Fibroblast of the aortic adventitia (primary cell): ENCODE results near the gene PGM5. TPM values are rescaled to one million over a fixed set of nuclear protein-coding genes. Genes with fewer than 3 reads are reported as not detected.
"Not testable (repeated sequence)": the region's sequence is repeated elsewhere in the genome, so short reads cannot be mapped to it uniquely, and the experiment has no call there.

Source experiments
- DNase-seq: peaks from one replicate; pipeline ENCODE4 v3.0.0-alpha.2; 2010; ENCODE audit warnings: low read depth
- H3K4me3 ChIP-seq: 2 replicates; pipeline ENCODE4 v1.5.1; 2011; ENCODE audit warnings: low read depth, mild to moderate bottlenecking, control low read depth, low read length, moderate library complexity
- total RNA-seq: library from RNA; depleted of rRNA; stranded (reverse); fragments of >200 nt; gene quantifications from 2 replicates; pipeline ENCODE4 v1.2.3, GENCODE V29; 2012; ENCODE audit warnings: low replicate concordance

Gene PGM5
- 8.0 and 13.5 TPM in 2 replicates for total RNA-seq

- peak within 1 kb of the TSS; percentile 58 for H3K4me3 ChIP-seq
- DNase-seq: peak; percentile 4
Measured at GRCh38 chr9:68356380-68357118, at the start of gene PGM5. TSS of gene PGM5 (plus strand) at chr9:68356611. CDS start at chr9:68357128, 517 bp downstream.

DNA sequence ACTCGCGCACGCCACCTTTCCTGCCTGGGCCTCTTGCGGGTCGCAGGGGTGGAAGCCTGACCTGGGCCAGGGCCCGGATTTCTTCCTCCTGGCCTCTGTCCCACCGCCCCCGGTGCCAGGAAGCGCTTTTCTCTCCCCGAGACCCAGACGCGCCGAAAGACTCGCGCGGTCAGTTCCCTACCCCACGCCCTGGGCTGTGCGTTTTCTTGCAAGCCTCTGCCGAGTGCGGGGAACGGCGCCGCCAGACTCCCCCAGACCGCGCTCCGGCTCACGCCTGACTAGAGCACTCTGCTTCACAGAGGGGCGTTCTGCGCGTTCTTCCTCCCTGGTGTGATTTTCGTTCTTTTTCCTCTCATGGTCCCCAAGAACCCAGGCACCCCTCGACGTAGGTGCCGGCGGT lies 49.3 kb upstream of the PGM5 start:
- not testable (repeated sequence) for H3K4me3 ChIP-seq, DNase-seq

- not testable (repeated sequence) for H3K4me3 ChIP-seq, DNase-seq
Measured at GRCh38 chr9:68307654-68308053, 48.8 kb upstream of the PGM5 start.

- H3K4me3 ChIP-seq, DNase-seq: not testable (repeated sequence)
Measured at GRCh38 chr9:68311208-68311607, 45.2 kb upstream of the PGM5 start.

- not testable (repeated sequence) for DNase-seq, H3K4me3 ChIP-seq
Measured at GRCh38 chr9:68318209-68318608, 38.2 kb upstream of the PGM5 start.

DNA sequence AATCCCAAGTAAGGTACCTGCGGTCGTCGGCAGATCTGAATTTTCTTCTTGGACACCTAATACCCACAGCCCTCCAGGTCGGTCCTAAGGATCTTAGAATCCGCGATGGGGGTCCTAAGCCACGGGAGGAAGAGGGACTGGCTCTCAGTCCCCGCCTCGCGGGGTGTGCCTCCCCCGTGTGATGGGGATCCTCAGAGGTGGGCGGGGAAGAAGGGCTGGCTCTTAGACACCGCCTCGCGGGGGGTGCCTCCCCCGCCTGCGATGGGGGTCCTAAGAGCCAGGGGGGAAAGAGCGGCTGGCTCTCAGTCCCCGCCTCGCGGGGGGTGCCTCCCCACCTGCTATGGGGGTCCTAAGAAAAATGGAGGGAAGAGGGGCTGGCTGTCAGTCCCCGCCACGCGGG lies 32.7 kb upstream of the PGM5 start:
- not testable (repeated sequence) for DNase-seq, H3K4me3 ChIP-seq

DNA sequence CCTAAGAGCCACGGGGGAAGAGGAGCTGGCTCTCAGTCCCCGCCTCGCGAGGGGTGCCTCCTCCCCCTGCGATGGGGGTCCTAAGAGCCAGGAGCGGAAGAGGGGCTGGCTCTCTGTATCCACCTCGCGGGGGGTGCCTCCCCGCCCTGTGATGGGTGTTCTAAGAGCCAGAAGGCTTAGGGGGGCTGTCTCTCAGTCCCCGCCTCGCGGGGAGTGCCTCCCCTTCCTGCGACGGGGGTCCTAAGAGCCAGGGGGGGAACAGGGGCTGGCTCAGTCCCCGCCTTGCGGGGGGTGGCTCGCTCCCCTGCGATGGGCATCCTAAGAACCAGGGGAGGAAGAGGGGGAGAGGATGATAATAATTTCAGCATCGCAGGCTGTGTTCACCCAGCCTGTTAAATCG lies 31.9 kb upstream of the PGM5 start:
- H3K4me3 ChIP-seq, DNase-seq: not testable (repeated sequence)

GRCh38 chr9:68329106-68329505 lies 27.3 kb upstream of the PGM5 start:
- H3K4me3 ChIP-seq, DNase-seq: not testable (repeated sequence)

- DNase-seq: not testable (repeated sequence)
Measured at GRCh38 chr9:68330531-68331173, 25.8 kb upstream of the PGM5 start.

DNA sequence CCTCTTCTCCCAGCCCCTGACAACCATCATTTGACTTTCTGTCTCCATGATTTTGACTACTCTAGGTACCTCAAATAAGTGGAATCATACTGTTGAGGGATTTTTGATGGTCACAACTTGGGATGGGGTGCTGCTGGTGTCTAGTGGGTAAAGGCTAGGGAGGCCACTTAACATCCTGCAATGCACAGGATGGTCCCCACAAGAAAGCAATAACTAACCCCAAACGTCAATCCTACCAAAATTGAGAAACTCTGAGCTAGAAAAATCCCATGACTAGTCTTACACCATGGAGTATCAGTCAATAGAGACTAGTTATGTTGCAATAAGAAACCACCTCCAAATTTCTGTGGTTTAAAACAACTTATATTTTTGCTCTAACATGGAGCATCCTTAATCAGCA lies 24.3 kb upstream of the PGM5 start:
- not testable (repeated sequence) for H3K4me3 ChIP-seq, DNase-seq

More at GRCh38 chr9:68330531-68331173, 25.8 kb upstream of the PGM5 start:
- H3K4me3 ChIP-seq: not testable (repeated sequence)

GRCh38 chr9:68335935-68336334 lies 20.5 kb upstream of the PGM5 start:
- not testable (repeated sequence) for DNase-seq, H3K4me3 ChIP-seq

DNA sequence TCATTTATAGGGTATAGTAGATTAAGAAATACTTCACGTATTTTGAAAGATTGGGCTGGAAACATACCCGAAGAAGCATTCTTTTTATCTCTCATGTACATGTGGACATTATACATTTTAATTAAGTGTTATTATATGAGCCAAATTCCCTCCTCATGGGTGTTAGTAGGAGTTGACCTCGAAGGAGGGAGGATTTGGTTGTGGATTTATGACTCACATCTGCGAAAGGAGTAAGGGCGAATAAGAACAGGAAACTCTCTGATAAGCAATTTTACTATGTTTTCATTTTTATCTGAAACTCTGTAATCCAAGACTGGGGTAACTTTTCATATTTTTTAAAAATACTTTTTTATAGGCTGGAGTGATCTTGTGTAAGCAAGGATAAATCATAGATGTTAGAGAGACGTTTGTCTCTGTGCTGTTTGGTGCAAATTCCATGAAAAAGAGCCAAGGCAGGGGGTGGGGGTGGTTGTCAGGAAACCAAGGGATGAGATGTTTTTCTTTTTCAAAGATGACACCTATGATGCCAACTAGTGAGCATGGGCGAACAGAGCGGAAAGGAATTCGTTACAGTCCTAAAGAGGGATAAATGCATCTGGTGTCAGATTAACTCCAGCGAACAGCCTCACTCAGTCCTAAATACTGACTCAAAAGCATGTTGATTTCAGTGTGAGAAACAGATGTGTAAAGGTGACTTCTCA lies 19.6 kb upstream of the PGM5 start:
- not testable (repeated sequence) for DNase-seq, H3K4me3 ChIP-seq

DNA sequence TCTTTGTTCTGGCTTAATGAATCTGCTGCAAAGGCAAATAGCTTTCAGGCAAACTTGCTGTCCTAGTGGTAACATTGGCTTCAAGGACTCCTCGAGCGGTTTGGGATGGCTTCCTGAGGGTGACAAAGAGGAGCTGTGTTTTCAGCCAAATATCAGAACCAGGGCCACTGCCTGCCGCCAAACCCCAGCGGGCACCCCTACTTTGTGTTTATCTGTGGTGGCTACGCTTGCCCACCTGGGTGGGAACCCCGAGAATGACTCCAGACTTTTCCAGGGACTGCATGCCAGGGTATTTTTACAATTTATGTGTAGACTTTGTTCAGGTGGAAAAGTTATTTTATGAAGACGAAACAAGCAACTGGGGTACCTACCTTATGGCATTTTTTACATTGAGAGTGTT lies 18.4 kb upstream of the PGM5 start:
- H3K4me3 ChIP-seq, DNase-seq: not testable (repeated sequence)

DNA sequence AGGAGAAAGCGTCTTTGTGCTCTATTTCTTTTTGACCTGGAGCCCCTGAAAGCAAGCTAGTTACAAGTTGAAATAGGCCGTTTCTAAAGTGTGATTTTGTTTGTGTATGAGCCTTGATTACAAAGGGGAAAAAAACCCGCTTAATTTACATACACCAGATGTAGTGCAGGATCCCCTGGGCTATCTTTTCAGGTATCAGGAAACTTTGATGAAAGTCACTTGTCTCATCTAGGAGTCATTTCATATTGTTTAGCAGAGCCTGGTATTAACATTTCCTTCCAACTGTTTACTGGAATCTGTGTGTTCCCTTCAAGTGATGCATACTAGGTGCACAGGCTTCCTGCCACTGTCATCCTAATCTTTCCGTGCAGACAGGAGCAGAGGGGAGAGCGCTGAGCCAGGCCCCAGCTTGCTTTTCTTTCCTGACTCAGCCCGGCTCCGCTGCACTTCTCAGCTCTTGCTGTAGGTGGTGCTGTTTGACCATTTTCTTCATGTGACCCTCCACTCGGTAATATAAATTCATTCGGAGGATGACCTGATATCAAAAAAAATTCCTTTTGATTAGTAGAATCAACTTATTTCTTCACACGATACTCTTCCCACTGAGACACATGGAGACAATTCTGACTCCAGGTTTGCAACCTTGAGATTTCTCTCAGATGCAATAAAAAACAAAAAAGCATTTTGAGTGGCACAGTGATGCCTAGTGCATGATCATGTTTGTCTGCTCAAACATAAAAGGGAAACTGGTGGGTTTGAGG lies 14.0 kb upstream of the PGM5 start:
- H3K4me3 ChIP-seq, DNase-seq: not testable (repeated sequence)

DNA sequence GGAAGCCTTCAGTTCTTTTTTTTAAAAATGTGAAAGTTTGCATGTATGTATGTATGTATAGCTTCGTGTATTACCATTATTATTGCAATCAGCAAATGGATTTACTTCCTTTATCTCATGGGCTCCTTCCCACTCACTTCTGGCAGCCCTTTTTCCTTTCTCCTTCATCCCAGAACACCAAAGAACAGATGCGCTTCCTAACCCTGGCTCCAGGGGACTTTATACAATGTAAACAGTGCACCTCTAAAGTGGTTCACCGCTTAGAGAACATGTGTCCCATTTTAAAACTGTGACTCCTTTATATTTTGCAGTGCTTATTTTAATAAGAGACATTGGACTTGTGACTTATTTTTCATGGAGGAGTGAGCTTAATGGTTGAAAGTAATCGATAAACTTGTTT lies 13.2 kb upstream of the PGM5 start:
- not testable (repeated sequence) for DNase-seq, H3K4me3 ChIP-seq

GRCh38 chr9:68343992-68344391 lies 12.4 kb upstream of the PGM5 start:
- H3K4me3 ChIP-seq, DNase-seq: not testable (repeated sequence)

DNA sequence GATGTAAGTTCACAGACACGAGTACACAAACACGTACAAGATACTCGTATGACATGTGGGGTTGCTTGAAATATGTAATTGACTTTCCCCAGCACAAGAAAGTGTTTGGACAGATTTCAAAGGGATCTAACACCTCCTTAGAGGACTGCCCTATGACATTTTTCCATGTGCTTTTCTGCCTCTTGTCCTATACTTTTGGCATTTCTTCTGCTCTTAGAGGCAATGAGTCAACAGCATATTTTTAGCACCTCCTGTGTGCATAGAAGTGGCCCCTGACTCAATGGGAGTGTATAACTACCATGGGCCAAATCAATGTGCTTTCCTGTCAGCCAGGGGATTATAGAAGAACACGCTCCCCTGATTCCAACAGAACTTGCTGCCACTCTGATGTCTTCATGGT lies 4.7 kb upstream of the PGM5 start:
- not testable (repeated sequence) for DNase-seq, H3K4me3 ChIP-seq

GRCh38 chr9:68355993-68356379 lies 425 bp upstream of the PGM5 start:
- not testable (repeated sequence) for DNase-seq, H3K4me3 ChIP-seq
